Psoas muscle (tissue), 8 donors: ENCODE results near the gene TNNC2. TPM values are rescaled to one million over a fixed set of nuclear protein-coding genes. Genes with fewer than 3 reads are reported as not detected.
"Not testable (repeated sequence)": the region's sequence is repeated elsewhere in the genome, so short reads cannot be mapped to it uniquely, and the experiment has no call there.

Experiments used
- ATAC-seq, 4 donors: fragments of 200-7000 bp; cut with Tn5 transposase; one replicate each; pipeline ENCODE4 v1.9.1; 2020; ENCODE audit warnings: moderate library complexity in 3 of 4, mild to moderate bottlenecking in 2 of 4
- DNase-seq, 2 donors: peaks; one replicate each; pipeline ENCODE4 v3.0.0-alpha.2; 2020
- H3K27ac ChIP-seq: fragments of 200-600 bp; one replicate; pipeline ENCODE4 v1.8.0; 2022
- H3K27me3 ChIP-seq, 3 donors: fragments of 200-600 bp in 1 of 3; one replicate each; pipeline versions ENCODE4 v1.6.1 to v1.8.0; 2013 to 2022; ENCODE audit warnings: low read length in 2 of 3, mild to moderate bottlenecking in 2 of 3, moderate library complexity in 1 of 3; ENCODE audit not compliant: insufficient read depth in 3 of 3
- H3K36me3 ChIP-seq, 2 donors: fragments of 200-600 bp in 1 of 2; one replicate each; pipeline versions ENCODE4 v1.6.1 to v1.8.0; 2013 to 2022; ENCODE audit warnings: low read depth in 1 of 2, mild to moderate bottlenecking in 1 of 2, moderate library complexity in 1 of 2; ENCODE audit not compliant: insufficient read depth in 1 of 2
- H3K4me1 ChIP-seq: fragments of 200-600 bp; one replicate; pipeline ENCODE4 v1.8.0; 2022
- H3K4me3 ChIP-seq: fragments of 200-600 bp; one replicate; pipeline ENCODE4 v1.8.0; 2022; ENCODE audit warnings: mild to moderate bottlenecking
- H3K9me3 ChIP-seq: fragments of 200-600 bp; one replicate; pipeline ENCODE4 v1.8.0; 2022
- CTCF ChIP-seq: fragments of 200-600 bp; IDR thresholded peaks from one replicate; pipeline ENCODE4 v1.8.0; 2022; ENCODE audit warnings: antibody characterized with exemption
- WGBS, 3 donors: extraction: QIAGEN DNeasy Blood & Tissue Kit; methylation state at CpG; one replicate each; pipeline versions ENCODE4 v1.1.6 to v1.1.7; 2013; 5-methylcytosine and 5-hydroxymethylcytosine counted together
- intact Hi-C, 2 donors: fragments of 100-400 bp; cut with DNase I; formaldehyde crosslinking; loops; one replicate each; pipeline versions ENCODE4 v1.11.0 to v1.14.2; 2022
- polyA plus RNA-seq, 3 donors: library from polyadenylated mRNA; stranded (reverse); fragments of 200-250 nt; gene quantifications; one replicate each; pipeline ENCODE4 v1.2.3, GENCODE V29; 2013
- total RNA-seq, 4 donors: library from RNA; stranded (reverse); fragmentation: NEBNext Ultra II Directional in 2 of 4; extraction: Animal tissue kit (Norgen Biotek cat#: 25700) in 2 of 4; gene quantifications; one replicate each; pipeline versions ENCODE4 v1.2.1 to v1.2.4, GENCODE V29; 2021 to 2023
- donor health status: healthy with polysubstance abuse.
- donor health status: DM: no; HTN: no; CAD: no; lungs with moderate emphysema.
- donor health status: Bipolar disorder and iron deficiency.
- donor health status: healthy.
- donor health status: DM: yes; HTN: yes; CAD: no.
- donor health status: DM: no; HTN: no; CAD: no.
- donor health status: DM: no; HTN: no; CAD: no.
- donor health status: DM: yes; HTN: yes; CAD: no.

TNNC2 gene
- total and polyA plus RNA-seq, 7 donors, result 1,390 to 10,677 (median 3,158) TPM

GRCh38 chr20:45833883-45834796 lies 7.0 kb upstream of the TNNC2 start:
- H3K4me1 ChIP-seq, result peaks cover 50% of the 10 kb centered on the region
- 1 to 2% (median 1%) methylated on average over 51 to 71 of the region's 71 CpGs for WGBS, 3 donors
- H3K27me3 ChIP-seq, result no peaks in the 10 kb centered on the region
- peaks cover 0 to 23% of the 10 kb centered on the region in 2 donors for H3K36me3 ChIP-seq
- no peaks in the 10 kb centered on the region for H3K9me3 ChIP-seq
- intact Hi-C loops, result no loop called here
- H3K27ac ChIP-seq, result peak overlapping the region; percentile 98
- ATAC-seq (peak; percentile 72 to 77 (median 76)), DNase-seq (peak; percentile 75 to 85)
- TF ChIP-seq CTCF, result no peak
- peak overlapping the region; percentile 68 for H3K4me3 ChIP-seq

- intact Hi-C loops, result no loop called here
- Histone ChIP-seq H3K4me1 (peaks cover 57% of the 10 kb centered on the region), H3K9me3 (no peaks in the 10 kb centered on the region), H3K27me3 (no peaks in the 10 kb centered on the region), H3K4me3 (peak within 1 kb of the TSS; percentile 68), H3K27ac (peak within 1 kb of the TSS; percentile 98), H3K36me3 (peaks cover 0 to 14% of the 10 kb centered on the region in 2 donors)
- 3 to 5% (median 3%) methylated on average over 26 to 35 of the region's 35 CpGs for WGBS, 3 donors
- no peak for TF ChIP-seq CTCF
- DNase-seq, result peak; percentile 90 to 94
- peak; percentile 67 to 75 (median 71) for ATAC-seq
These were observed 6.1 kb upstream of the TNNC2 start, which contains the start of gene SNX21 for GRCh38 chr20:45833030-45833882. TSS of gene SNX21 (plus strand) at chr20:45833799. CDS start at chr20:45833920, 121 bp downstream.

GRCh38 chr20:45832619-45833018 lies 5.5 kb upstream of the TNNC2 start:
- Histone ChIP-seq H3K4me1 (peaks cover 63% of the 10 kb centered on the region), H3K4me3 (peak overlapping the region; percentile 68), H3K27ac (peak overlapping the region; percentile 98), H3K9me3 (no peaks in the 10 kb centered on the region), H3K36me3 (peaks cover 0 to 8% of the 10 kb centered on the region in 2 donors), H3K27me3 (no peaks in the 10 kb centered on the region)
- intact Hi-C loops, result no loop called here
- peak in 1 of 2 donors; percentile 34 for DNase-seq
- TF ChIP-seq CTCF, result no peak
- WGBS, 3 donors, result 80 to 84% (median 80%) methylated on average over 4 of the region's 4 CpGs
- no peak for ATAC-seq

GRCh38 chr20:45829673-45830106 lies 2.6 kb upstream of the TNNC2 start:
- Histone ChIP-seq H3K27ac (peak overlapping the region; percentile 98), H3K4me1 (peaks cover 49% of the 10 kb centered on the region), H3K36me3 (peaks cover 0 to 15% of the 10 kb centered on the region in 2 donors)
- H3K27me3 ChIP-seq, ATAC-seq, H3K9me3 ChIP-seq, H3K4me3 ChIP-seq, DNase-seq, intact Hi-C loops: not testable (repeated sequence)
- 62 to 80% (median 70%) methylated on average over 3 to 4 of the region's 4 CpGs for WGBS, 3 donors
